HEK293 (cell line): ENCODE results near the gene STAC2.

Experiments used
- CTCF ChIA-PET: fragments of 350-600 bp; formaldehyde crosslinking; extraction: SDS; loops from one replicate; lab custom pipeline; 2021; ENCODE audit warnings: antibody characterized with exemption; lab: Yijun Ruan, JAX
- POLR2A ChIA-PET: fragments of 300-600 bp; formaldehyde crosslinking; extraction: SDS; loops from one replicate; lab custom pipeline; 2020; ENCODE audit warnings: antibody characterized with exemption, inconsistent platforms; lab: Yijun Ruan, JAX
- H3K27ac ChIP-seq: fragments of 200-500 bp; sonication (Bioruptor generic); 2 replicates; pipeline ENCODE4 v1.5.1; 2014; ENCODE audit warnings: low read depth, low read length, control low read depth, inconsistent platforms; ENCODE audit errors: extremely low read depth
- H3K36me3 ChIP-seq, 2 experiments: fragments of 200-500 bp in 1 of 2; sonication (Bioruptor generic) in 1 of 2; 1 replicate in 1 of 2; 2 replicates in 1 of 2; pipeline ENCODE4 v1.5.1; 2014 to 2017; ENCODE audit warnings: inconsistent platforms in 2 of 2, low read length in 2 of 2; ENCODE audit not compliant: control insufficient read depth in 2 of 2, insufficient read depth in 1 of 2
- H3K4me1 ChIP-seq: fragments of 200-500 bp; sonication (Bioruptor generic); 2 replicates; pipeline ENCODE4 v1.5.1; 2014; ENCODE audit warnings: mild to moderate bottlenecking, low read length, inconsistent platforms; ENCODE audit not compliant: control insufficient read depth, insufficient read depth
- H3K4me3 ChIP-seq: 2 replicates; pipeline ENCODE4 v1.5.1; 2011; ENCODE audit warnings: low read depth, mild to moderate bottlenecking, control low read depth, low read length, moderate library complexity
- H3K9me3 ChIP-seq: fragments of 200-500 bp; sonication (Bioruptor generic); 2 replicates; pipeline ENCODE4 v1.5.1; 2014; ENCODE audit warnings: low read depth, low read length, inconsistent platforms; ENCODE audit not compliant: control insufficient read depth, insufficient read depth
- GLI2 ChIP-seq: fragments of 450-650 bp; formaldehyde crosslinking; IDR thresholded peaks from 2 replicates; pipeline ENCODE4; 2017; ENCODE audit warnings: missing biosample characterization, missing genetic modification characterization, low read depth, borderline replicate concordance
- GLI4 ChIP-seq: fragments of 450-650 bp; formaldehyde crosslinking; IDR thresholded peaks from 2 replicates; pipeline ENCODE4 v1.5.1; 2016; ENCODE audit warnings: missing biosample characterization, missing genetic modification characterization
- GLIS2 ChIP-seq: fragments of 450-650 bp; formaldehyde crosslinking; IDR thresholded peaks from 2 replicates; pipeline ENCODE4 v1.5.1; 2016; ENCODE audit warnings: missing biosample characterization, missing genetic modification characterization
- HOXD13 ChIP-seq: sonication (generic); formaldehyde crosslinking; IDR thresholded peaks from 2 replicates; pipeline ENCODE4 v1.8.0; 2022; ENCODE audit warnings: missing genetic modification reagents, borderline replicate concordance
- SCRT2 ChIP-seq: fragments of 450-650 bp; formaldehyde crosslinking; IDR thresholded peaks from 2 replicates; pipeline ENCODE4 v1.5.1; 2016; ENCODE audit warnings: missing biosample characterization, missing genetic modification characterization
- ZBTB49 ChIP-seq: fragments of 450-650 bp; formaldehyde crosslinking; IDR thresholded peaks from 2 replicates; pipeline ENCODE4 v1.5.1; 2016; ENCODE audit warnings: missing biosample characterization, missing genetic modification characterization, low read depth
- ZFP3 ChIP-seq: fragments of 450-650 bp; formaldehyde crosslinking; IDR thresholded peaks from 2 replicates; pipeline ENCODE4 v1.5.1; 2016; ENCODE audit warnings: low read depth, missing biosample characterization, missing genetic modification characterization
- ZFP37 ChIP-seq: fragments of 450-650 bp; formaldehyde crosslinking; IDR thresholded peaks from 2 replicates; pipeline ENCODE4 v1.5.1; 2016; ENCODE audit warnings: missing biosample characterization, missing genetic modification characterization
- ZNF398 ChIP-seq: fragments of 450-650 bp; formaldehyde crosslinking; IDR thresholded peaks from 2 replicates; pipeline ENCODE4 v1.5.1; 2017; ENCODE audit warnings: missing biosample characterization, missing genetic modification characterization
- ZNF518A ChIP-seq: fragments of 450-650 bp; formaldehyde crosslinking; conservative IDR thresholded peaks from 2 replicates; pipeline ENCODE4 v1.5.1; 2016; ENCODE audit warnings: low read depth, missing biosample characterization, missing genetic modification characterization
- ZNF521 ChIP-seq: fragments of 450-650 bp; formaldehyde crosslinking; IDR thresholded peaks from 2 replicates; pipeline ENCODE4 v1.5.1; 2017; ENCODE audit warnings: missing biosample characterization, mild to moderate bottlenecking, missing genetic modification characterization
- ZNF555 ChIP-seq: fragments of 450-650 bp; formaldehyde crosslinking; conservative IDR thresholded peaks from 2 replicates; pipeline ENCODE4 v1.5.1; 2017; ENCODE audit warnings: missing biosample characterization, mild to moderate bottlenecking, missing genetic modification characterization, inconsistent platforms
- ZNF639 ChIP-seq: fragments of 450-650 bp; formaldehyde crosslinking; IDR thresholded peaks from 2 replicates; pipeline ENCODE4 v1.5.1; 2016; ENCODE audit warnings: missing biosample characterization, missing genetic modification characterization
- ZNF768 ChIP-seq: fragments of 450-650 bp; formaldehyde crosslinking; IDR thresholded peaks from 2 replicates; pipeline ENCODE4 v1.5.1; 2018; ENCODE audit warnings: missing biosample characterization, mild to moderate bottlenecking, missing genetic modification characterization
- ZNF843 ChIP-seq: fragments of 450-650 bp; formaldehyde crosslinking; IDR thresholded peaks from 2 replicates; pipeline ENCODE4 v1.5.1; 2016; ENCODE audit warnings: missing biosample characterization, missing genetic modification characterization
- TF ChIP-seq, protein P1 (sequence below): fragments of 450-650 bp; formaldehyde crosslinking; IDR thresholded peaks from 2 replicates; pipeline ENCODE4 v1.5.1; 2016; ENCODE audit warnings: missing biosample characterization, missing genetic modification characterization, borderline replicate concordance

The STAC2 gene

DNA sequence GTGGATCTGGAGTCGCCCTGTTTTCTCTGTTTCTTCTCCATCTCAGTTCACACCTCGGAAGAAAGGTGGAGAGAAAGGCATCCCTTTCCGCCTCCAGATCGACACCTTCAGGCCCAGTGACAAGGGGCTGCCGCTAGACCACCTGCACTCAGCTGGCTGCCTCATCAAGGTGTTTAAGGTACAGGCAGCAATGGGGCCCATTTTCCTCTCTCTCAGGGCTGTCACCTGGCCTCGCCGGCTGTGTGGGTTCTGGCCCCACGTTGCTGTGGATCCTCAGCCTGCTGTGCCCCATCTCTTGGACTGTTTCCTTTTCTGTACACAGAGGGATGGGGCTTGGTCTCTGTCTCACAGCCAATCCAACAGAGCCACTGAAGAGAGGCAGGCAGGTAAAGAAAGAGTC lies 17.4 kb upstream of the STAC2 start:
- CTCF ChIA-PET = interaction anchor here (2.1 to 20.9 kb wide), 5 partner anchors 6 to 261 kb away, joined by 16 to 733 read pairs (median 132); partner anchors contain the start of genes RPL19 and STAC2
- no peak overlapping the region for H3K4me3 ChIP-seq
- no peaks in the 10 kb centered on the region for H3K36me3 ChIP-seq
- POLR2A ChIA-PET = interaction anchor here (6.6 kb wide), 1 partner anchor 36 kb away, joined by 72 read pairs; no protein-coding TSS in a partner anchor
- TF ChIP-seq ZNF521 (tag by site-specific recombination) (no peak), ZBTB49 (no peak), SCRT2 (tag by site-specific recombination) (no peak), HOXD13 (no peak), ZNF768 (tag by site-specific recombination) (no peak), ZNF639 (tag by site-specific recombination) (no peak), ZNF843 (tag by site-specific recombination) (no peak), GLIS2 (tag by site-specific recombination) (no peak), ZFP3 (no peak), ZFP37 (tag by site-specific recombination) (no peak)
- H3K27ac ChIP-seq = no peak overlapping the region
- H3K4me1 ChIP-seq = no peaks in the 10 kb centered on the region; the same call in 1 of the 2 replicates
- no peaks in the 10 kb centered on the region for H3K9me3 ChIP-seq

- TF ChIP-seq ZNF398 (tag by site-specific recombination) = no peak
- no peak for TF ChIP-seq ZNF555 (tag by site-specific recombination)
- no peak for TF ChIP-seq ZNF518A (tag by site-specific recombination)
- TF ChIP-seq GLI4 (tag by site-specific recombination) = no peak
- TF ChIP-seq, protein P1, sequence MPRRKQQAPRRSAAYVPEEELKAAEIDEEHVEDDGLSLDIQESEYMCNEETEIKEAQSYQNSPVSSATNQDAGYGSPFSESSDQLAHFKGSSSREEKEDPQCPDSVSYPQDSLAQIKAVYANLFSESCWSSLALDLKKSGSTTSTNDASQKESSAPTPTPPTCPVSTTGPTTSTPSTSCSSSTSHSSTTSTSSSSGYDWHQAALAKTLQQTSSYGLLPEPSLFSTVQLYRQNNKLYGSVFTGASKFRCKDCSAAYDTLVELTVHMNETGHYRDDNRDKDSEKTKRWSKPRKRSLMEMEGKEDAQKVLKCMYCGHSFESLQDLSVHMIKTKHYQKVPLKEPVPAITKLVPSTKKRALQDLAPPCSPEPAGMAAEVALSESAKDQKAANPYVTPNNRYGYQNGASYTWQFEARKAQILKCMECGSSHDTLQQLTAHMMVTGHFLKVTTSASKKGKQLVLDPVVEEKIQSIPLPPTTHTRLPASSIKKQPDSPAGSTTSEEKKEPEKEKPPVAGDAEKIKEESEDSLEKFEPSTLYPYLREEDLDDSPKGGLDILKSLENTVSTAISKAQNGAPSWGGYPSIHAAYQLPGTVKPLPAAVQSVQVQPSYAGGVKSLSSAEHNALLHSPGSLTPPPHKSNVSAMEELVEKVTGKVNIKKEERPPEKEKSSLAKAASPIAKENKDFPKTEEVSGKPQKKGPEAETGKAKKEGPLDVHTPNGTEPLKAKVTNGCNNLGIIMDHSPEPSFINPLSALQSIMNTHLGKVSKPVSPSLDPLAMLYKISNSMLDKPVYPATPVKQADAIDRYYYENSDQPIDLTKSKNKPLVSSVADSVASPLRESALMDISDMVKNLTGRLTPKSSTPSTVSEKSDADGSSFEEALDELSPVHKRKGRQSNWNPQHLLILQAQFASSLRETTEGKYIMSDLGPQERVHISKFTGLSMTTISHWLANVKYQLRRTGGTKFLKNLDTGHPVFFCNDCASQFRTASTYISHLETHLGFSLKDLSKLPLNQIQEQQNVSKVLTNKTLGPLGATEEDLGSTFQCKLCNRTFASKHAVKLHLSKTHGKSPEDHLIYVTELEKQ (tag by site-specific recombination) = no peak
- no peak for TF ChIP-seq GLI2 (tag by site-specific recombination)
- no peaks in the 10 kb centered on the region; the same call in 1 of the 2 replicates for H3K4me1 ChIP-seq
- POLR2A ChIA-PET = interaction anchor here (3.2 kb wide), 1 partner anchor 40 kb away, joined by 16 read pairs; the partner anchor contains the start of gene RPL19
Observed at GRCh38 chr17:39240631-39241030, 14.9 kb upstream of the STAC2 start.

More at GRCh38 chr17:39240631-39241030, 14.9 kb upstream of the STAC2 start:
- Histone ChIP-seq H3K9me3 (no peaks in the 10 kb centered on the region), H3K27ac (no peak overlapping the region), H3K4me3 (no peak overlapping the region), H3K36me3 (no peaks in the 10 kb centered on the region)
- CTCF ChIA-PET = interaction anchor here (0.7 to 20.9 kb wide), 5 partner anchors 9 to 359 kb away, joined by 3 to 733 read pairs (median 8); partner anchors contain the start of genes RPL19 and STAC2
